ENCODE results near the gene NOXA1. TPM values are rescaled to one million over a fixed set of nuclear protein-coding genes. Genes with fewer than 3 reads are reported as not detected.

The NOXA1 gene
- total and polyA plus RNA-seq, 9 of the 15 experiments (the other 6 are each of a cell fraction or from before 2014, with no cell fraction given), result 0.07 to 1.2 (median 0.20) TPM; not detected in 4

DNA sequence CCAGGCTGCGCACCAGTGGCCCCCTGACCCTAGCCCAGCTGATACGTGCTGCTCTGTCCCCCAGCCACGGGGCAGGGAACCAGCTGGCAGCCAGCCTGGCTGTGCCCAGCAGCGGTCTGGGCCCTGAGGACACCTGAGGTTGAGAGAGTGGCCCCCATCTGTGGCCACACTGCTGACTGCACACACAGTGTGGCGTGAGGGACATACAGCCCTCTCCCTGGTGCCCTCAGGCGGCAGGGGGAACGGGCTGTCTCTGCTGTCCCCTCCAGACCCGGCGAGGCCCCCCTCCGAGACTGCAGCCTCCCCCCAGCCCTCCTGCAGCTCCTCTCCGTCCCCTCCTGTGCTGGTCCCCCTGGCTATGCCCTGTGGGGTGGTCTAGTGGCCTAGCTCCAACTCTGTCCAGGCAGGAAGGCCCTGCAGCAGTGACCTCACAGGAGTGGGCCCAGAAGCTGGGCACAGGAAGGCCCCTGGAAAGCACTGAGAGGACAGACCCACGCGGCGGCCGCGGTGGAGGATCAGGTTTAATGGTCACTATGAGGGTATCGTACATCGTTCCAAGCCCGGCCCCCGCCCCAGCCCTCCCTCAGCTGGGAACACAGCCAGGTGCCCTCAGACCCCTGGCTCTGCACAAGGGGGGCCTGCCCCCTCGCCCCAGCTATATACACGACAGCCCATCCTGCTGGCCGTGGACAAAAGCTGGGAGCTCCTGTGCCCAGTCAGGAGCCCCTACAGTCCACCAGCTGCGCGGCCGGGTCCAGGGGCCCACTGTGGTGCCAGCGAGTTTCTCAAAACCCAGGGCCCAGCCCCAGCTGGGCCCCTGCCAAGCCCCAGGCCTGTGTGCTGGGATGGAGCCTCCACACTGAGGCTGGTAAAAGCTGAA is 24.8 kb downstream of the NOXA1 start:
- peaks cover 28% of the 10 kb centered on the region for H3K36me3 ChIP-seq (ENCODE audit: control insufficient read depth, insufficient read depth, low read length)

More for the DNA sequence above, 24.8 kb downstream of the NOXA1 start:
- no peaks in the 10 kb centered on the region for H4K20me1 ChIP-seq (replicated peaks; ENCODE audit: control insufficient read depth, insufficient read depth, low read length)
- intact Hi-C loops (cut with micrococcal nuclease) (loop anchor here (5.0 to 10.0 kb wide), 2 partner anchors 87 to 146 kb away; partner anchors contain the start of gene NRARP), in situ Hi-C loops (cut with MboI) (loop anchor here (5.0 kb wide), 1 partner anchor 161 kb away; no protein-coding TSS in a partner anchor)
- no peak overlapping the region for H3K4me2 ChIP-seq (ENCODE audit: insufficient read depth, low read length)
- CTCF ChIA-PET (ENCODE audit: low intra/inter-chr PET ratio), result no interaction called here
- no peak overlapping the region for H3K4me3 ChIP-seq
- H3K27me3 ChIP-seq (ENCODE audit: control insufficient read depth in 2 of 2, insufficient read depth in 2 of 2, low read length in 2 of 2), result no peaks in the 10 kb centered on the region
- TF ChIP-seq, protein P1, sequence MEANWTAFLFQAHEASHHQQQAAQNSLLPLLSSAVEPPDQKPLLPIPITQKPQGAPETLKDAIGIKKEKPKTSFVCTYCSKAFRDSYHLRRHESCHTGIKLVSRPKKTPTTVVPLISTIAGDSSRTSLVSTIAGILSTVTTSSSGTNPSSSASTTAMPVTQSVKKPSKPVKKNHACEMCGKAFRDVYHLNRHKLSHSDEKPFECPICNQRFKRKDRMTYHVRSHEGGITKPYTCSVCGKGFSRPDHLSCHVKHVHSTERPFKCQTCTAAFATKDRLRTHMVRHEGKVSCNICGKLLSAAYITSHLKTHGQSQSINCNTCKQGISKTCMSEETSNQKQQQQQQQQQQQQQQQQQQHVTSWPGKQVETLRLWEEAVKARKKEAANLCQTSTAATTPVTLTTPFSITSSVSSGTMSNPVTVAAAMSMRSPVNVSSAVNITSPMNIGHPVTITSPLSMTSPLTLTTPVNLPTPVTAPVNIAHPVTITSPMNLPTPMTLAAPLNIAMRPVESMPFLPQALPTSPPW (CRISPR knock-in tag; IDR thresholded peaks at IDR 0.05), result 0 out of 2 replicates have a peak, but pooled peaks have one; percentile 13
- TF ChIP-seq CHD1 (IDR thresholded peaks at IDR 0.05; ENCODE audit: low read length) (no peak), POLR2G (IDR thresholded peaks at IDR 0.05; ENCODE audit: low read depth, low read length) (0 out of 2 replicates have a peak, but pooled peaks have one; percentile 52), RBFOX2 (IDR thresholded peaks at IDR 0.05; ENCODE audit: low read depth, low read length) (peak; percentile 51), ZNF764 (CRISPR knock-in tag; IDR thresholded peaks at IDR 0.05; ENCODE audit: low read depth) (no peak), SUPT5H (IDR thresholded peaks at IDR 0.05) (peak; percentile 19; the same call in 1 of the 2 replicates), MYNN (IDR thresholded peaks at IDR 0.05) (0 out of 2 replicates have a peak, but pooled peaks have one; percentile 32), MYNN (CRISPR knock-in tag; IDR thresholded peaks at IDR 0.05) (no peak)
- FAIRE-seq (no peak), DNase-seq (ENCODE audit: extremely low read depth in 1 of 4, low spot score in 3 of 4) (no peak), ATAC-seq (no peak)
- H3K9me3 ChIP-seq (replicated peaks; ENCODE audit: control insufficient read depth, insufficient read depth, low read depth, low read length), result no peaks in the 10 kb centered on the region
- POLR2A ChIA-PET, result interaction anchor here (0.6 to 1.5 kb wide), 6 partner anchors 9 to 561 kb away, joined by 3 to 7 read pairs (median 3); partner anchors contain the start of gene NRARP
- no TSS peak for BruUV-seq (replicated peaks)
- 92% methylated on average over 22 of the region's 27 CpGs for WGBS (ENCODE audit: insufficient coverage, low coverage, missing lambda C conversion rate)
- no peak overlapping the region for H3K27ac ChIP-seq (ENCODE audit: extremely low read depth, low read depth, low read length)
- peaks cover 8 to 64% of the 10 kb centered on the region in 2 experiments; a peak in 4 of 5 replicates for H3K4me1 ChIP-seq (replicated peaks in 1 of 2; ENCODE audit: control insufficient read depth in 2 of 2, insufficient read depth in 2 of 2, low read length in 2 of 2)
- no peaks in the 10 kb centered on the region for H3K79me2 ChIP-seq (ENCODE audit: control insufficient read depth, insufficient read depth, low read length)
- 0 out of 4 replicates have a peak overlapping the region, but pooled peaks of 1 of the 2 experiments have one; percentile 31 for H3K9ac ChIP-seq (ENCODE audit: insufficient read depth in 1 of 2, low read depth in 2 of 2, low read length in 2 of 2)
- no peak overlapping the region for H2AFZ ChIP-seq (ENCODE audit: low read depth, low read length)
- no peaks in the 10 kb centered on the region for H3K9me1 ChIP-seq (ENCODE audit: control insufficient read depth, insufficient read depth, low read length)
